ENCODE measurements around the gene PLA2G2C.

Gene PLA2G2C

DNA sequence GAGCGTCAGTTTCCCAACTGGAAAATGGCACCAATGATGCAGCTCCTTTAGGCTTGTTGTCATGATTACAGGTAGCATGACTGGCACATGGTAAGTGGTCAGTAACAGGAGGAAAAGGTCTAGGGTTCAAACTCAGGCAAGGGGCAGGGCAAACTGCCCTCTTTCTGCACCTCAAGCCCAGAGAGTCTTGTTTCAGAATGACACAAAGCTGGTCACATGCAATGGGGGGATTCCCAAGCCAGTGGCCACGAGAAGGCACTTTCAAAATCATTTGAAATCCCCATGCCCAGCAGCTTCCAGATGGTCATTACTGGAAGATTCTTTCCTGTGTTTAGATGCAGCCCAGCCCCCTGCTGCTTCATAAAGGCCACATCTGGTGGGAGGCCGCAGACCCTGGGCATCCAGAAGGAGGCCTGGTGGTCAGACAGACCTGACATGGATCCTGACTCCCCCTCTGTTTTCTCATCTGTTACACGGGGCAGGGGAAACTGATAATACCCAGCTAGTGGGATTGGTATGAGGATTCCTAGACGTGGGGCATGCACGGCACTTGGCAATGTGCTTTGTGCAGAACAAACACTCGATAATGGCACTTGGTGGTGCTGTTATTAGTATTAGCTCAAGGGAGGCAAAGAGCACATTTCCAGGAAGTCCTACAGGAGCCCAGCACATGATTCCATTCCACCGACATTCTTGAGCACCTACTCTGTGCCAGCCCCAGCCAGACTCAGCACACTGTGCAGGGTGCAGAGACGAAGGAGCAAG is 60.1 kb downstream of the PLA2G2C start:
- no peak for DNase-seq

DNA sequence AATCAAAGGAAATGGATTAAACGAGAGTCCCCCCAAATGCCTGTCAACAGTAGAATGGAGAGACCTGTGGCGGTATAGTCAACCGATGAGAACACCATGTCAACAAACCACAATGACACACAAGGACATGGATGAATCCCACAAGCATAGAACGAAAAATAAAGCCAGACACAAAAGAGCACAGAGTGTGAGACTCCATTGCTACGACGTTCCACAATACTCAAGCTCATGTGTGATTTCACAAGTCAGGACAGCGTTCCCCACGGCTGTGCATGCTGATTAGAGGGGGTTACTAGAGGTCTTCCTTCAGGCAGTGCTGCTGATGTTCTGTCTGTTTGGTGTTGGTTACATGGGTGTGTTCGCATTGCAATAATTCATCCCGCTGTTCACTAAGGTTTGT is 61.2 kb downstream of the PLA2G2C start:
- no peak for DNase-seq

DNA sequence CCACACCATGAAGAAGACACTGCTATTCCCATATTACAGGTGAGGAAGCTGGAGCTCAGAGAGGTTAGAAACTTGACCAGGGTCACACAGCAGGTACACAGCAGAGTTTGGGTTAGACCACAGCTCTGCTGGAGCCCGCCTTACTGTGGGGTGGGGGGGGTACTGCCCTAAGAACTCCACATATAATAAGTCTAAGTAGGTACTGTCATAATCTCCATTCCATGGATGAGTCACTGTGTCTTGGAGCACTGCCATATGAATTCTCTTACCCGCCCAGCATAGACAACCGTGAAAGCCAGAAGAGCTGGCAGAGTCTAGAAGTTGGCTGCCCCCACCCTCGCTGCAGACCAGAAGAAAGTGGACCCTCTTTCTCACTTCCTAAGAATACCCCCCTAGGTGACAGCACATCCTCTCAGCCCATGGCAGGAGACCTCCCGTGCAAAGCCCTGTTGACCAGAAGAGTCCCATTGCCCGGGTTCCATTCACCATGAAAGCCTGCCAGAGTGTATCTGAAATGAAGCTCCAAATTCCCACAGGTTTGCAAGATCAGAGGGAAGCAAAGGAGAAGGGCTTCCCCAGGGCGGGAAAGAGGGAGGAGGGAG is 61.8 kb downstream of the PLA2G2C start:
- no peak for DNase-seq

DNA sequence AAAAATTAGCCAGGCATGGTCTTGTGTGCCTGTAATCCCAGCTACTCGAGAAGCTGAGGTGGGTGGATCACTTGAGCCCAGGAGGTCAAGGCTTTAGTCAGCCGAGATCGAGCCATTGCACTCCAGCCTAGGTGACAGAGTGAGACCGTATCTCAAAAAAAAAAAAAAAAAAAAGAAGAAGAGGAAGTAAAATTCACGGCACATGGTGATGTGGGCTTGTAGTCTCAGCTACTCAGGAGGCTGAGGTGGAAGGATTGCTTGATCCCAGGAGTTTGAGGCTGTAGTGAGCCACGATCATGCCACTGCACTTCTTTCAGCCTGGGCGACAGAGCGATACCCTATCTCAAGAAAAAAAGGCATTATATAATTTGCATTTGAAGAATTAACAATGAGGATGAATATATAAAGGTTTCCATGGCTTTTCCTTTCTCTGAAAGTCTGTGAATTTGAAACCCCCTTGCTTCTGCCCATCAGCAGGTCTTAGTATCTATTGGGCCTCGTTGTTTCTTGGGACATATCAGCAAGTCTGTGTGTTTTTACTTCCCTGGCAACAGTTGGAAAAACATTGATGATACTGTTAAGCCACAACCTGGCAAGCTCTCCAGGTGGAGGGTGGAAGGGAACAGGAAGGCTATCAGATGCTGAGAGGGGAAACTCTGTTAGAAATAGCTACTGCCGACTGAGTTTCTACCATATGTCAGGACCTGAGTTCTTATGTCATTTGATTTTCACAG is 62.4 kb downstream of the PLA2G2C start:
- DNase-seq = no peak

DNA sequence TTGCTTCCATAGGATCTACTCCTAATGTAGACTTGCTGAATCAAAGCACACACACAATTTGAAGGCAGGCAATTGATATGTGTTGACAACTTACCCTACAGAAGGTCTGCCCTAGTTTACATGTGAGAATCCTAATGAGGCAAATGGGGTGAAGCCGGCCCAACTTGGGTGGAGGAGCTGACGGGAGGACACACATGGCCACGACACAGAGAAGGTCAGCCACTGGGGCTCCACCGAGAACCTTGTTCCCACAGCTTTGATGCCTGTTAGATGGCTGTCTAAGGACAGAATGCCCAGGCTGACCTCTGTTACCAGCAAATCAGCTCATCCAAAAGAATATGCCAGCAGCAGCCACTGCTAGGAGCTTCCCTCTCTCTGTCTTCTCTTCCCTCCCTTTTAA is 65.5 kb downstream of the PLA2G2C start:
- DNase-seq = no peak

DNA sequence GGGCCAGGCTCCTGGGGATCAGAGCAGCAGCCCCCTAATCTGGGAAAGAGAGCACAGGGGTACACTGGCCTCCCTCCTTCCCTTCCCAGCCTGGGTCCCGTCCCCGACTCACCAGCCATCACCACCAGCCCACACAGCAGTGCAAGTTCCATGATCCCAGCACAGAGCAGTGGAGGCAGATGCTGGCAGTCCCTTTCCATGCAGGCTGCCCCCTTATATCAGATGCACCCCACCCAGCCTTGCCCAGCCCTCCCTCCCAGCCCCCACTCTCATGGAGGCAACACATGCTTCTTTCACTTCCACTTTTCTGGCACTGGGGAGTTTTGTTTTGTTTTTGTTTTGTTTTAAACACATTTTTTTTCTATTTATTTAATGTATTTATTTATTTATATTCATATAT is 67.0 kb downstream of the PLA2G2C start, which contains the start of gene PLA2G2D:
Gene PLA2G2D (minus strand): TSS at position 190 of the 400 bp plus-strand sequence. CDS start 38 bp downstream, at position 152.
- no peak for DNase-seq

DNA sequence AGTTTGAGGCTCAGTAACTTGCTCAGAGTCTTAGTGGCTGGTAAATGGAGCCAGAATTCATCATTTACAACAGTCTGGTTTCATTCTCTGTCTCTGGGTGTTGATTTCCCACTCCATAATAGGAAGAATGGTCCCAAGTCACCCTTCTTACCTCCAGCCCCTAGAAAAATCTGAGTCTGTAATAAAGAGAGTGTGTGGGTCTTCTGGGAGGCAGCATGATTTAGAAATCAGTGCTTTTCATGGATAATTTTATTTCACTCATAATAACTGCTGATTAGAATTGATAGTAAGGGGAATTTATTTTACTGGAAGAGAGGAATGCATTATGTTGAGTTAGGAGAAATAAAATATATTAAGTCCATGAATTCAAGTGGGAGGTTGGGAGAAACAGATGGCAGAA is 69.1 kb downstream of the PLA2G2C start:
- no peak for DNase-seq

DNA sequence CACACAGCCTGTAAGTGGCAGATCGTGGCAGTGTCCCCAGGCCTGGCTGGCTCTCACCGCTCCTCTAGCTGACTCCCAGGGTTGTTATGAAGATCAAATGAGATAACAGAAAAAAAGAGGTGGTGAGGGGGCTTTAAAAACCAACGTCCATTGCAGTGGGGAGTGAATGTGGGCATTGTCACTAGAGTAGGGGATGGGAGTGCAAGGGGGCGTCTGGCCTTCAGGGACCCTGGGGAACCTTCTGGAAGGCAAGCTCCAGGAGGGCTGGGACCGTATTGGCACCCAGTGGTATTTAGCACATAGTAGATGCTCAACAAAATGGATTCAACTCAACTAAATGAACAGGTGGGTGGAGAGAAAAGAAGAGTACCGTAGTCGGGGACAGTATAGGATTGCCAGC is 70.4 kb downstream of the PLA2G2C start:
- DNase-seq = no peak

DNA sequence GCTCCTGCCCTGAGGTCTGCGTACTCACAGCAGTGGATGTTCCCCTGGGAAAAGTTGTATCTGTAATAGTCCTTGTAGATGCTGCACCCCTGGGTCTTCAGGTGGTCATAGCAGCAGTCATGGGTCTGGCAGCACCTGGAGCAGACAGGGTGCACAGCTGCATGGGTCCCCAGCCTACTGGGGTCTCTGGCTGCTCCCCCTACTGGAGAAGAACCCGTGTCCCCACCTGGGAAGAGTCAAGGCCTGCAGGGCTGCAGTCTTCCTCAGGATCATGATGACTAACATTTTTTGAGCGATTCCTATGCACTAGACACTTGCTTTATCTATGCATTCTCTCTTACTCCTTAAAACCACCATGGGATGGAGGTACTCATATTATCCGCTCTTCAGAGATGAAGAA is 70.8 kb downstream of the PLA2G2C start:
- no peak for DNase-seq

DNA sequence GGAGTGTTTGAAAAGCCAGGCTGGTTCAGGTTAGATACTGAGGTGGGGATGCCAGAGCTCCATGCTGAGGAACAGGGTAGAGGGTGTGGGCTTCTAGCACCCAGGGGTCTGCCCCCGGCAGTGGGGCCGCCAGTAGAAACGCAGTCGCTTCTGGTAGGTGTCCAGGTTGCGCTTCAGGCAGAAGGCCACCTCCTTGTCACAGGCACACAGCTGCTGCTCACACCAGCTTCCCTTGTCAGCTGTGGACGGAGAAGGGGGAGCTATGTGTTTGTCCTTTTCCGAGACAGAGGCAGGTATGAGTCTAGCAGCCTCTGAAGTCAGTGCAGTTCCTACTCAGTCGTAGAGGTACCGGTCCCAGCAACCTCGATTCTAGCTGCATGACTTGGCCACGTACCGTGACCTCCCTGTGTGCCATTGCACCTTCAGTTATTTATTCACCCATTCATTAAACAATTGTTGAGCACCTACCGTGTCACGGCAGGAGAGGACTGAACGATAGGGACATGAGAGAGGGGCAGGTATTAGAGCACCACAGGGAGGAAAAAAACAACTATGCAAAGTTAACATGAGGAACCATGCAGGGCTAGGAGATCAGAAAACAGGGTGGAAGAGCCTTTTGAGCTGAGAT is 72.2 kb downstream of the PLA2G2C start:
- DNase-seq = no peak
